Measurements from ENCODE around the gene WDR83. TPM values are rescaled to one million over a fixed set of nuclear protein-coding genes. Genes with fewer than 3 reads are reported as not detected.

Gene WDR83
- total RNA-seq, 4 donors from 2014 or later: 10.0 to 19.7 (median 13.9) TPM

- DNase-seq (ENCODE audit: extremely low spot score): no peak
- intact Hi-C loops (cut with DNase I): loop anchor here (10.0 kb wide), 1 partner anchor 157 kb away; no protein-coding TSS in a partner anchor
- TF ChIP-seq POLR2AphosphoS5 (IDR thresholded peaks at IDR 0.05) (no peak), EP300 (IDR thresholded peaks at IDR 0.05) (no peak), POLR2A (IDR thresholded peaks at IDR 0.05; ENCODE audit: low read depth) (no peak)
- TF ChIP-seq, protein P1, sequence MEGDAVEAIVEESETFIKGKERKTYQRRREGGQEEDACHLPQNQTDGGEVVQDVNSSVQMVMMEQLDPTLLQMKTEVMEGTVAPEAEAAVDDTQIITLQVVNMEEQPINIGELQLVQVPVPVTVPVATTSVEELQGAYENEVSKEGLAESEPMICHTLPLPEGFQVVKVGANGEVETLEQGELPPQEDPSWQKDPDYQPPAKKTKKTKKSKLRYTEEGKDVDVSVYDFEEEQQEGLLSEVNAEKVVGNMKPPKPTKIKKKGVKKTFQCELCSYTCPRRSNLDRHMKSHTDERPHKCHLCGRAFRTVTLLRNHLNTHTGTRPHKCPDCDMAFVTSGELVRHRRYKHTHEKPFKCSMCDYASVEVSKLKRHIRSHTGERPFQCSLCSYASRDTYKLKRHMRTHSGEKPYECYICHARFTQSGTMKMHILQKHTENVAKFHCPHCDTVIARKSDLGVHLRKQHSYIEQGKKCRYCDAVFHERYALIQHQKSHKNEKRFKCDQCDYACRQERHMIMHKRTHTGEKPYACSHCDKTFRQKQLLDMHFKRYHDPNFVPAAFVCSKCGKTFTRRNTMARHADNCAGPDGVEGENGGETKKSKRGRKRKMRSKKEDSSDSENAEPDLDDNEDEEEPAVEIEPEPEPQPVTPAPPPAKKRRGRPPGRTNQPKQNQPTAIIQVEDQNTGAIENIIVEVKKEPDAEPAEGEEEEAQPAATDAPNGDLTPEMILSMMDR (IDR thresholded peaks at IDR 0.05): no peak
Measured at GRCh38 chr19:12687496-12688196, 21.0 kb downstream of the WDR83 start, which contains the start of gene GNG14. Gene GNG14 (plus strand): TSS chr19:12687998. CDS start chr19:12688049, 51 bp downstream.

DNA sequence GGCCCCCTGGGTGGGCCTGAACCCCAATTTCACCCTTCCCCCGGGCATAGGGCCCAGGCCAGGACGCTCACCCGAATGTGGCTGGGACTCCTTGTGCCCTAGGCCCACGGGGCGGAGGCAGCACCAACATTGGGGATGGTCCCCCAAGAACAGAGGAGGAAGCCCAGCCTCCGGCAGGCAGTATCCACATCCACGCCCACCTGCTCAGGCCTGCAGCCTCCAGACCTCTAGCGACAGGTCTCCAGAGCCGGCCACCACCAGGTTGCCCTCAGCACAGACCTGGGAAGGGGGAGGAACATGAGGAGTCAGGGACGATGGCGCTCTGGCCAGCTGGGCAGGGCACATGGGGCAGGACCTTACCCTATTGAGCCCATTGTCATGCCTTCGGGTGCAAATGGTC lies 22.4 kb downstream of the WDR83 start:
- 96% methylated on average over 12 of the region's 12 CpGs for WGBS
- Histone ChIP-seq H3K9me3 (no peaks in the 10 kb centered on the region), H3K4me3 (no peak overlapping the region), H3K4me1 (no peaks in the 10 kb centered on the region), H3K27ac (replicated peaks in 1 of 4) (no peak overlapping the region), H3K27me3 (no peaks in the 10 kb centered on the region), H3K36me3 (peaks cover 0 to 19% (median 3%) of the 10 kb centered on the region in 4 donors)
- TF ChIP-seq POLR2A (IDR thresholded peaks at IDR 0.05; ENCODE audit: low read depth) (no peak), POLR2AphosphoS5 (IDR thresholded peaks at IDR 0.05) (no peak), EP300 (IDR thresholded peaks at IDR 0.05) (no peak)
- TF ChIP-seq, protein P1 (IDR thresholded peaks at IDR 0.05): no peak
- DNase-seq (ENCODE audit: extremely low spot score): no peak
- intact Hi-C loops (cut with DNase I): loop anchor here (10.0 kb wide), 1 partner anchor 156 kb away; no protein-coding TSS in a partner anchor

More at GRCh38 chr19:12687496-12688196, 21.0 kb downstream of the WDR83 start, which contains the start of gene GNG14:
- WGBS: 94% methylated on average over 6 of the region's 9 CpGs
- H3K4me1 ChIP-seq: no peaks in the 10 kb centered on the region
- no peak within 1 kb of the TSS for H3K4me3 ChIP-seq
- H3K27ac ChIP-seq (replicated peaks in 1 of 4): no peak within 1 kb of the TSS
- H3K36me3 ChIP-seq: peaks cover 0 to 16% (median 3%) of the 10 kb centered on the region in 4 donors
- no peaks in the 10 kb centered on the region for H3K9me3 ChIP-seq
- no peaks in the 10 kb centered on the region for H3K27me3 ChIP-seq

DNA sequence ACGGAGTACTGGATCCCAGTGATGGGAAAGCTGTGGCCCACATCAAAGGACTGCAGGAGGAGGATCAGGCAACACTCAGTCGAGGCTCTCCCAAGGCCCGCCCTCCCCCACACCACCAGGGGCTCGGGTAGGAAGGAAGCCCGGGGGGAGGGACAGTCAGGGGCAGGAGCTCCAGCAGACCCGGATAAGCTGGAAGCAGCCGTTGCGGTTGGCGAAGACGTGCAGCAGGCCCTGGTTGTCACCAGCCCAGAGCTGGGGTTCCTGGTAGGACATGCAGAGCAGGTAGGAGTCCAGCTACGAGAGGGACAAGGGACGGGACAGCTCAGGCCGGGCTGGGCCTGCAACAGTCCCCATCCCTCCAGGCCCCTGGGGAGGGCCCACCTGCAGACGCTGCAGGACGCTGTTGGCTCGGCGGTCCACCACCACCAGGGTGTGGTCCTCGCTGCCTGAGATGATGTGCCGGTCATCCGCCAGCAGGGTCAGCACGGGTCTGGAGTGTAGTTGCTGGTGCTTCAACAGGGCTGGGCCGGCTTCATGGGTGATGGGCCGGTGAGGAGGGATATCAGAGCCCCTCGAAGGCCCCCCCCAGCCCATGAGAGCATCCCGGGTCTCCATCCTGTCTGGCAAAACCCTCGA lies 23.1 kb downstream of the WDR83 start:
- TF ChIP-seq EP300 (IDR thresholded peaks at IDR 0.05): no peak
- intact Hi-C loops (cut with DNase I): loop anchor here (10.0 kb wide), 1 partner anchor 155 kb away; no protein-coding TSS in a partner anchor
- DNase-seq (ENCODE audit: extremely low spot score): no peak
- Histone ChIP-seq H3K27ac (replicated peaks in 1 of 4) (no peak overlapping the region), H3K36me3 (peaks cover 0 to 19% (median 3%) of the 10 kb centered on the region in 4 donors), H3K4me3 (no peak overlapping the region), H3K9me3 (no peaks in the 10 kb centered on the region), H3K4me1 (peaks cover 0 to under 1% (median under 1%) of the 10 kb centered on the region in 4 donors), H3K27me3 (no peaks in the 10 kb centered on the region)
- whole genome bisulfite sequencing: 72% methylated on average over 10 of the region's 26 CpGs

- peaks cover 16 to 24% (median 22%) of the 10 kb centered on the region in 4 donors for H3K4me1 ChIP-seq
- DNase-seq (ENCODE audit: extremely low spot score): no peak
- no peaks in the 10 kb centered on the region for H3K9me3 ChIP-seq
- no peak overlapping the region for H3K4me3 ChIP-seq
- H3K27me3 ChIP-seq: no peaks in the 10 kb centered on the region
- TF ChIP-seq, protein P1 (IDR thresholded peaks at IDR 0.05): no peak
- no peak for TF ChIP-seq POLR2AphosphoS5 (IDR thresholded peaks at IDR 0.05)
- TF ChIP-seq POLR2A (IDR thresholded peaks at IDR 0.05; ENCODE audit: low read depth): no peak
- no peak for TF ChIP-seq EP300 (IDR thresholded peaks at IDR 0.05)
- H3K36me3 ChIP-seq: peaks cover 0 to 18% (median 3%) of the 10 kb centered on the region in 4 donors
- WGBS: 80% methylated on average over 4 of the region's 5 CpGs
- H3K27ac ChIP-seq (replicated peaks in 1 of 4): no peak overlapping the region
- intact Hi-C loops (cut with DNase I): no loop called here
Measured at GRCh38 chr19:12692960-12693359, 26.4 kb downstream of the WDR83 start.

DNA sequence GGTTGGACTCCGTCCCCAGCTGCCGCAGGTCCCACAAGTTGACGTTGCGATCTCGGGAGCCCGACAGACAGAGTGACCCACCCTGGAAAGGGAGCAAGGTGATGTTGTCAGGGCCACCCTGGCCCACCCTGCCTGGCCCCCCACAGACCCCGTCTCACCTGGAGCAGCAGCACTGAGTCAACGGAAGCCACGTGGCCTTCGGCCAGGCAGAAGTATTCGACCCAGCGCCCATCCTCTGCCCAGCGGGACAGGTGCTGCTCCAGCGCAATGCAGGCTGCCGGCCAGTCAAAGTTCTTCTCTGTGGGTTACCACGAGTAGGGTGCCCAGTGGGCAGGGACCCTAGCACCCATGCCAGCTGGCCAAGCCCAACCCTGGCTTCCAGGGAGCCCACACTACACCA lies 28.0 kb downstream of the WDR83 start:
- Histone ChIP-seq H3K36me3 (peaks cover 0 to 18% (median 8%) of the 10 kb centered on the region in 4 donors), H3K27me3 (no peaks in the 10 kb centered on the region), H3K9me3 (no peaks in the 10 kb centered on the region), H3K4me3 (no peak overlapping the region), H3K27ac (replicated peaks in 1 of 4) (no peak overlapping the region), H3K4me1 (peaks cover 16 to 24% (median 22%) of the 10 kb centered on the region in 4 donors)
- 91% methylated on average over 6 of the region's 16 CpGs for WGBS
- intact Hi-C loops (cut with DNase I): no loop called here
- no peak for TF ChIP-seq POLR2A (IDR thresholded peaks at IDR 0.05; ENCODE audit: low read depth)
- DNase-seq (ENCODE audit: extremely low spot score): no peak
